ENCODE data around the gene ARMCX4. TPM values are rescaled to one million over a fixed set of nuclear protein-coding genes. Genes with fewer than 3 reads are reported as not detected.
"Not testable (repeated sequence)": the region's sequence is repeated elsewhere in the genome, so short reads cannot be mapped to it uniquely, and the experiment has no call there.

The ARMCX4 gene
- total RNA-seq, 1 donor from 2014 or later, result 19.4 TPM

- Mint-ChIP-seq H3K4me3 (peak overlapping the region; percentile 65), H3K27ac (no peak overlapping the region), H3K27me3 (no peaks in the 10 kb centered on the region), H3K9me3 (no peaks in the 10 kb centered on the region), H3K36me3 (peaks cover 10% of the 10 kb centered on the region), H3K4me1 (ENCODE audit: unreplicated experiment) (peaks cover 7% of the 10 kb centered on the region)
- no peak for TF ChIP-seq CTCF (conservative IDR thresholded peaks at IDR 0.05)
- no peak for DNase-seq (ENCODE audit: extremely low spot score, unreplicated experiment)
Measured at GRCh38 chrX:101484135-101484534, 1.1 kb upstream of the ARMCX4 start.

DNA sequence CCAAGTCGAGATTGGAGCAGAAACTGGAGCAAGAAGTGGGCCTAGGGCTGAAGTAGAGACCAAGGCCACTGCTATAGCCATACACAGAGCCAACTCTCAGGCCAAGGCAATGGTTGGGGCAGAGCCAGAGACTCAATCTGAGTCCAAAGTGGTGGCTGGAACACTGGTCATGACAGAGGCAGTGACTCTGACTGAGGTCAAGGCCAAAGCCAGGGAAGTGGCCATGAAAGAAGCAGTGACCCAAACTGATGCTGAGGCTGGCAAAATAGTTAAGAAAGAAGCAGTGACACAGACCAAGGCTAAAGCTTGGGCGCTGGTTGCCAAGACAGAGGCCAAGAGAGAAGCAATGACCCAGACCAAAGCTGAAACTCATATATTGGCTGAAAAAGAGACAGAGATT is 3.5 kb downstream of the ARMCX4 start:
- H3K9me3 Mint-ChIP-seq, result no peaks in the 10 kb centered on the region
- no peak for DNase-seq (ENCODE audit: extremely low spot score, unreplicated experiment)
- no peak for TF ChIP-seq CTCF (conservative IDR thresholded peaks at IDR 0.05)
- peaks cover 3% of the 10 kb centered on the region for H3K4me1 Mint-ChIP-seq (ENCODE audit: unreplicated experiment)
- no peaks in the 10 kb centered on the region for H3K27me3 Mint-ChIP-seq
- H3K27ac Mint-ChIP-seq, result no peak overlapping the region
- no peak overlapping the region for H3K4me3 Mint-ChIP-seq
- H3K36me3 Mint-ChIP-seq, result peaks cover 13% of the 10 kb centered on the region

DNA sequence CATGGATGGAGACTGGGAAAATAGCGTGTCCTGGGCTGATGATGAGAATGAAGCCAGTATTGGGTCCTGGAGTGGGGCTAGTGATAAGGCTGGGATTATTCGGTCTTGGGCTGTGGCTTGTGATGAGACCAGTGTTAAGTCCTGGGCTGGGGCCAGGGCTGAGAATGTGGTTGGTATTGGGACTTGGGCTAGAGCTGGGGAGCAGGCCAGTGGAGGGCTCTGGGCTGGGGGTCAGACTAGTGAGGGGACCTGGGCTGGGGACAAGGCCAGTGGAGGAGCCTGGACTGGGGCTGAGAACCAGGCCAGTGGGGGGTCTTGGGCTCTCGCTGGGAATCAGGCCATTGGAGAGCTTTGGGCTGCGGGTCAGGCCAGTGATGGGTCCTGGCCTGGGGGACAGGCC is 6.7 kb downstream of the ARMCX4 start:
- TF ChIP-seq CTCF (conservative IDR thresholded peaks at IDR 0.05), result no peak
- H3K36me3 Mint-ChIP-seq, result peaks cover 17% of the 10 kb centered on the region

DNA sequence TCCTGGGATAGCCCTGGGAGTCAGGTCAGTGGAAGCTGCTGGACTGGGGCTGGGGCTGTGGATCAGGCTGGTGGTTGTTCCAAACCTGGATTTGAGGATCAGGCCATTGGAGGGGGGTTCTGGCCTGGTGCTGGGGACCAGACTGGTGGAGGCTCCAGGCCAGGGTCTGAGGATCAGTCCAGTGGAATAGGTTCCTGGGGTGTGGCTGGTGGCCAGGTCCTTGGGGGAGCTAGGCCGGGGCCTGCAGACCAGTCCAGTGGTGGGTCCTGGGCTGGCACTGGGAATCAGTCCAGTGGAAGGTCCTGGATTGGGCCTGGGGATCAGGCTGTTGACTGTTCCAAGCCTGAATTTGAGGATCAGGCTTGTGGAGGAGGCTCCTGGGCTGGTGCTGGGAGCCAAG is 8.0 kb downstream of the ARMCX4 start:
- Mint-ChIP-seq H3K27me3 (no peaks in the 10 kb centered on the region), H3K9me3 (no peaks in the 10 kb centered on the region), H3K4me1 (ENCODE audit: unreplicated experiment) (no peaks in the 10 kb centered on the region), H3K4me3 (no peak overlapping the region), H3K27ac (no peak overlapping the region), H3K36me3 (peaks cover 9% of the 10 kb centered on the region)
- no peak for DNase-seq (ENCODE audit: extremely low spot score, unreplicated experiment)
- TF ChIP-seq CTCF (conservative IDR thresholded peaks at IDR 0.05), result no peak

More for the DNA sequence above, 6.7 kb downstream of the ARMCX4 start:
- Mint-ChIP-seq H3K4me1 (ENCODE audit: unreplicated experiment) (no peaks in the 10 kb centered on the region), H3K4me3 (no peak overlapping the region), H3K27me3 (no peaks in the 10 kb centered on the region), H3K27ac (no peak overlapping the region), H3K9me3 (no peaks in the 10 kb centered on the region)
- no peak for DNase-seq (ENCODE audit: extremely low spot score, unreplicated experiment)

DNA sequence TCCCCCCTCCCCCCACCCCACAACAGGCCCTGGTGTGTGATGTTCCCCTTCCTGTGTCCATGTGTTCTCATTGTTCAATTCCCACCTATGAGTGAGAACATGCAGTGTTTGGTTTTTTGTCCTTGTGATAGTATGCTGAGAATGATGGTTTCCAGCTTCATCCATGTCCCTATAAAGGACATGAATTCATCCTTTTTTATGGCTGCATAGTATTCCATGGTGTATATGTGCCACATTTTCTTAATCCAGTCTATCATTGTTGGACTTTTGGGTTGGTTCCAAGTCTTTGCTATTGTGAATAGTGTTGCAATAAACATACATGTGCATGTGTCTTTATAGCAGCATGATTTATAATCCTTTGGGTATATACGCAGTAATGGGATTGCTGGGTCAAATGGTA is 17.7 kb downstream of the ARMCX4 start:
- peaks cover 38% of the 10 kb centered on the region for H3K36me3 Mint-ChIP-seq
- H3K4me3 Mint-ChIP-seq; H3K4me1 Mint-ChIP-seq (ENCODE audit: unreplicated experiment); H3K27me3 Mint-ChIP-seq; DNase-seq (ENCODE audit: extremely low spot score, unreplicated experiment); H3K27ac Mint-ChIP-seq: not testable (repeated sequence)
- H3K9me3 Mint-ChIP-seq, result peaks cover 14% of the 10 kb centered on the region

DNA sequence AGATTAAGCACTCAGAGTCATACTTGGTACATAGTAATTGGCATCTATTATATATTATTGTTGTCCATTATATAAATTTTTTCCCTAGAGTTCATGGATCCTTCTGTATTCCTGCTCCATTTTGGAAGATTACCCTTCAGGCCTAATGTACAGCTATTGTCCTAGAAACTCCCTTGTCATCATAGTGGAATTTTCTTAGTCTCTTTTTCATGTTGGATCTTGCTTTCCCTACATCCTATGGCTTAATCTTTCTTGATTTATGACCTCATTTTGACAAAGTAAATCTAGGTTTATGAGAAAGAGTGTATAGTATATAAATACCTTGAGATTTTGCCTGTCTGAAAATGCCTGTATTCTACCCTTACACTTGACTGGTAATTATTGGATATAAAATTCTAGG is 22.1 kb downstream of the ARMCX4 start:
- Mint-ChIP-seq H3K27me3 (no peaks in the 10 kb centered on the region), H3K4me3 (no peak overlapping the region), H3K27ac (no peak overlapping the region), H3K36me3 (peaks cover 15% of the 10 kb centered on the region), H3K9me3 (no peaks in the 10 kb centered on the region), H3K4me1 (ENCODE audit: unreplicated experiment) (no peaks in the 10 kb centered on the region)
- no peak for TF ChIP-seq CTCF (conservative IDR thresholded peaks at IDR 0.05)
- DNase-seq (ENCODE audit: extremely low spot score, unreplicated experiment), result no peak
